GM21390 (cell line): ENCODE data around the gene TWIST1.

Source experiments
- ATAC-seq: cut with Tn5 transposase; IDR thresholded peaks from one replicate; pipeline ENCODE4 v1.9.1; 2021; ENCODE audit not compliant: unreplicated experiment

TWIST1 gene

DNA sequence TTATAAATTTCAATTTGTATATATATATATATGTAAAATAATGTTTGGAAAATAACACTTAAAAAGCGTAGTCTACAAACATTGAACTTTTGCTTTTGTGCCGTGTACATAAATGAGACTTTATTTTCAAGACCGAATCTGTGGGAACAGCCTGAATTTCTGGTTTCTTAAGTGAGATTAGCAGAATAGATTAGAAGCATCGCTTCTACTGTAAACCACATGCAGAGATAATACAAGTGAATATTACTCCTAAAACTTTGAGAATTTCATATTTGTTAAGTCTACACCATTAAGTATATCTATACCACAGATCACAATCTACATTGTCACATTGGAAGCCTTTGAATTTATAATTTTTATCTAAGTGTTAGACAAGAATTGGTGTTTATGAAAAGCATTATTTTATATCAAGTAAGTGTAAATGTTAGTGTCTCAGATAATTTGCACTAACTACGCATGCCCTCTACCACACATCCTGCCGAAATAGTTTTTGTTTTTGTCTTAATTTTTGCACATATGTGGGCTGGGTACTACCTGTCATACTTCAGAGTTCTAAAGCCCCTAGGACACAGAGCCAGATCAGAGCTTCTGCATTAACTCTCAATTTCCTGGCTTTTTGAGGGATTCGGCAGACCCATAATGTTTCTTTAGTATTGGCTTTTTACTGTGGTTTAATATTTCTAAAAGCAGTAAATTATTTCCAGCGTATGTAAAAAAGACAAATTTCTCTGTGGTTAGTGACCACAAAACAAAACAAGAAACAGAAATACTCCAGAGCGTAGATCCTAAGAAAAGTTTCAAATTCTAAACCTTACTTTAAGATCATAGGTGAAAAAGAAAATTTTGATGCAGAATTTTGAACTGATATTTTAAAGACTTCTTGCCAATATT, 20.0 kb downstream of the TWIST1 start:
- no peak for ATAC-seq

DNA sequence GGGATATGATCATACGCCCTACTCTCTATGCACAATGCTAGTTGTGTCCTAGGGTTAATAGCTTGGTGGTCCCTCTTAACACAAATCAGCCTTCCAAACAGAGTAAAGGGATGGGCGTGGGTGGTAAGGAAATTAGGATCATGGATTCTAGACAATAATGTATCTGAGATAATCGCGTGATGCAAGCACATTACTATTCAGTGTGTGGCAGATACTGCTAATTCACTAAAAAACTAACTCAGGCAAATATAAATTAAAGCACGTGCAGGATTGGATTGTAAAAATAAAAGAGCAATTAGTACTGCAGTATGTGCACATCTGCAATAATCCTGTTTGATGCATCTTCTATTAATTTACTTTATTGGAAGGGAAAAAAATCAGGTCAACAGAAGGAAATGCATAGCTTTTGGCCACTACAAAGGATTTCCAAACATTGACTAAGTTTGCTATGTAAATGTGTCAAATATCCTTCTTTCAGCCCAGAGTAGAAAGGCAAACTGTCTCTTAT, 22.0 kb downstream of the TWIST1 start:
- ATAC-seq = no peak

DNA sequence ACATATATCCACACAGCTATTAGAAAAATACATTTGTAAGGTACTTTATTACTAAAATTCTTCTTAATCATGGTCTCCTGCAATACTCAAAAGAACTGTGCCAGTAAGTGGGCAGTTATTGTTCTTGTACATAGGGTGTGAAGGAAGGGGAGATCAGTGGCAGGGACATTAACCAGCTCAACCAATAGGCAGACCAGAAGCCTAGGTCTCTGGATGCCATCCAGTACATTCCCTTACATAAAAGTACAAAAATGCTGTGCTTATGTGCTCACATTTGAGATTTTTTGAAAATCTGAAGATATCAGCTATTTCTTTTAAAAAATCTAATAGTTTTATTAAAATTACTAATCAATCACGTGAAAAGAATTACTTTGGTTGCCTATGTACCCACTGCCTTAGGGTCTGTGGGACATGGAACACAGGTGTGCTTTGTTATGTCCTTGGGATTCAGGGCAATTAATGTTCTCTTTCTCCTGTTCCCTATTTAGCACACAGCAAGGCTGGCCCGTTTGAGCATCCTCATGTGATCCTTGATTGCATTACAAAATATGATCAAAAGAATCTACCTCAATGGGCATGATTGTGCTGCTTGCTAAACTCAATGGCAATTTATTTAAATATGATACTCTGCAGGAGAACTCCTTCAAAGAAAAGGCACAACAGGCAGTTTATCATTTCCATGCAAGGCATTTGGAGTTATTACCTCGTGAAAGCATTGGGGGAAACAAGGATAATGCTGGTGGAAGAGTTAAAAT, 22.7 kb downstream of the TWIST1 start:
- ATAC-seq = no peak

DNA sequence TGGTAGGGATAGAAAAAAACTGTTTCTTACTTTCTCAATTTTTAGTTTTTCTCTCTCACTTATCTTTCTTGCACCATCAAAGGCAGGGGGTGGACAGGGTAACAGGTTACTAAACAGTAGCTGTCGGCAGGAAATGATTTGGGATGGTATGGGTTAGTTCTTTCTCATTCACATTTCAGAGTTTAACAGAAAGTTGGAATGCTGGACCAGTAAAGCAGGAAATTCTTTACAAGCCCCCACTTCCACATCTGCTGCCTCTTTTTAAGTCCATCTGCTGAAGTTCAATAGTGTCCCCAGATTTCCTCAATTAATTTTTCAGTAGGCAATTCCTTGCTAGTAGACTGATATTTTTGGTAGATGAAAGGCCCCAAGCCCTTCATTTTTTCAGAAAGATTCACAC, 23.3 kb downstream of the TWIST1 start:
- no peak for ATAC-seq

GRCh38 chr7:19091550-19092200, 25.8 kb downstream of the TWIST1 start:
- ATAC-seq = no peak

- no peak for ATAC-seq
These were observed 26.9 kb downstream of the TWIST1 start for GRCh38 chr7:19090526-19090925.

GRCh38 chr7:19089797-19090196, 27.6 kb downstream of the TWIST1 start:
- ATAC-seq = no peak

- ATAC-seq = no peak
These were observed 28.1 kb downstream of the TWIST1 start for GRCh38 chr7:19089378-19089777.

- ATAC-seq = no peak
These were observed 37.3 kb downstream of the TWIST1 start for GRCh38 chr7:19080093-19080492.

GRCh38 chr7:19079066-19079465, 38.4 kb downstream of the TWIST1 start:
- no peak for ATAC-seq

DNA sequence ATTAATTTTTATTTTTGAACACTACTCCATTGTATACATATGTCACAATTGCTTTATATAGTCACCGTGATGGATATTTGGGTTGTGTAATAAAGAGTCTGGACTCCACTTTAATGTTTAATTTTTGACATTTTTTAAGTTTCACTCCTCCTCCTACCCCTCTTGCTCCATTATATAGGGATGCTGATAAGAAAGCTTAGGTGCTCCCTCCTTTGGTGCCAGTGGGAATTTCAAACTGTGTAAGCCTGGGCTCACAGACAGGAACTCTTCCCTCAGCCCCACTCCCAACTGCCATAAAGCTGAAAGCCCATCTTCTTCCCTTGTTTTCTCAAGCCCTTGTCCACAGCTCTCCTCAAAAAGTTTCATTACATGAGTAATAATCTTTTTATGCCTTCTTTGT, 47.6 kb downstream of the TWIST1 start:
- no peak for ATAC-seq

DNA sequence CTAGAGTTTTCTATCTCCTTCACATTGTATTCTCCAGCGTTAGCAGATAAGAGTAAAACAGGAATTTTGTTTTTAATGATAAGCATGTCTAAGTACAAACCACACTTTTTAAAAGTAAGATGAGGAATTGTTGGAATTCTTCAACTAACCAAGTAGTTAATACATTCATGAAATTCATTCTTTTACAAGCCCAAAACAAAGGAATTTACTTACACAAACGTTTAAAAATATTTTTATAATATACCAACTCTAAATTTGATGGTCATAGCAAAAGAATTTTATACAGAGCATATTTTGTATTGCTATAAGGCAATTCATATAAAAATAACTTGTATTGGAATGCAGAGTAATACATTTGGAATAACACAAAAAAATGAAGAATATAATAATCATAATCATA, 51.3 kb downstream of the TWIST1 start:
- no peak for ATAC-seq
